ENCODE measurements around the gene JAZF1.

JAZF1 gene

DNA sequence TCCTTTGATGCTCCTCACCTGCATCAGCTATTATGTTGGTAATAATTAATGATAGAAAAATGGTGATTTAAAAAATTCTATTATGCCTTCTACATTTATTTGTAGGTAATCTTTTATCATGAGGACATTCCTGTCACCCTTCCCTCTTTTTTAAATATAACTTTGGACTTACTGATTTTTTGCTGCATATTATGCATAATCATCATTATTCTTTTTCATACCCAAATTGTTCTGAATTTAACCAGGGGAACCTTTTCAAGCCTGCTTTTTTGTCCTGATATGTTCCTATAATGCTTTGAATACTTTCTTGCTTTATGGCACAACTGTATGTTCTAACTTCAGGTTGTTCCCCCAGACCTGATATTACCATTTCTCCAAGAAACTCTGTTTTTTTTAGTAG is 392.2 kb downstream of the JAZF1 start:
- no peak for DNase-seq

DNA sequence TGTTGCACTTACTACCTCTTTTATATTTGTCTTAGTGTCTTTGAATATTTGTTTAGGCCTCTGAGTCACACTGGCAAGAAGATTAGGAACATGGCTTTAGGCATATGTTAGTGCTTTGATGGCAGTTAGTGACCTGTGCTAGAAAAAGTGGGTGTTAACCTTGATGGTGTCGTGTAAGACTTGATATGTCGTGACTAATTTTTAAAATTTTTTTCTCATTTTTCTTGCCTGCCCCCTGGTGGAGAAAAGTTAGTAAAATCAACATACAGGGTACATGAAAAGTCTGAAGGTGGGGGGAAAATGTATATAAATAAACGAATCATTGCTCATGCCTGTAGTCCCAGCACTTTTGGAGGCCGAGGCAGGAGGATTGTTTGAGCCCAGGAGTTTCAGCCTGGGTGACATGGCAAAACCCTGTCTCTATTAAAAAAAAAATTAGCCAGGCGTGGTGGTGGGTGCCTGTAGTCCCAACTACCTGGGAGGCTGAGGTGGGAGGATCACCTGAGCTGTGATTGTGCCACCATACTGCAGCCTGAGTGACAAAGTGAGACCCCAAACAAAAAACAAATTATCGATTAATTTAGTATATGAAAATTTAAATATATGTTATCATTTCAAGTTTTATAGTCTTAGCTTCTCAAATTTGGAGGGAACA is 396.1 kb downstream of the JAZF1 start:
- no peak for DNase-seq

DNA sequence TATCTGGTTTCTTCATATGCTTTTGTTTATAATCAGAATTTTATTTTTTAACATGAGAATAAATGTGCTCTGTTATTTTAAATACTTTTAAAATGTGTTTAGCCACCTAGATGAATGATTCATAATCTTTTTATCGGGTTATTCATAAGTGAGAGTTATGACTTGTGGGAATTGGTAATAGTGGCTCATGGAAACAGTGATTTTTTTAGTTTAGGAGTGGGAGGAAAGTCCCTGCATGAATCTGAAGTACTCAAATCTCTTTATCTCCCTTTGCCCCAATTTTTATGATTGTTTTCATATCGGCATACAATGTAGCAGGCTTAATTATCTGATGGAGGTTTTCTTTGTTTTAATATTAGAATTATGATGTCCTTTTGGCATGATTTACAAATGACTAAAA is 397.7 kb downstream of the JAZF1 start:
- DNase-seq = no peak

DNA sequence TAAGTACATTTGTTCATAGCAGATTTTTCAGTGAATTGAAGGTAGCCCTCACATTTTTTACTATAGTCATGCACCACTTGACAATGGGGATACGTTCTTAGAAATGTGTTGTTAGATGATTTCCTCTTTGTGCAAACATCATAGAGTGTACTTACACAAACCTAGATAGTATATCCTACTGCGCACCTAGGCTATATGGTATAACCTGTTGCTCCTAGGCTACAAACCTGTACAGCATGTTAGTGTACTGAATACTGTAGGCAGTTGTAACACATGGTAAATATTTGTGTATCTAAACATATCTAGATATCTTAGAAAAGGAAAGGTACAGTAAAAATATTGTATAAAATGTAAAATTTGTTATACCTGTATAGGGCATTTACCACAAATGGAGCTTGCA is 399.4 kb downstream of the JAZF1 start:
- DNase-seq = no peak

Data from activated CD4-positive, alpha-beta T cell treated with anti-CD3 and anti-CD28 coated beads, Interleukin-2, amount 50 U/mL, for 4 hours (primary cell).